Trophoblast cell (in vitro differentiated cells and primary cell): ENCODE measurements around the gene COX6B2.

Experiments
- DNase-seq, 2 donors: peaks; one replicate each; pipeline ENCODE4 v3.0.0-alpha.2; 2016
- H2AFZ ChIP-seq: 2 replicates; pipeline ENCODE4 v1.6.1; 2013; ENCODE audit warnings: low read length, moderate library complexity, mild to moderate bottlenecking; ENCODE audit not compliant: insufficient read depth, poor library complexity
- H2AK5ac ChIP-seq: 2 replicates; pipeline ENCODE4 v1.6.1; 2013; ENCODE audit warnings: mild to moderate bottlenecking, low read length
- H2BK120ac ChIP-seq: 2 replicates; pipeline ENCODE4 v1.6.1; 2013; ENCODE audit warnings: low read length, mild to moderate bottlenecking, moderate library complexity; ENCODE audit not compliant: insufficient read depth, poor library complexity
- H2BK12ac ChIP-seq: 2 replicates; pipeline ENCODE4 v1.6.1; 2013; ENCODE audit warnings: mild to moderate bottlenecking, low read length, moderate library complexity
- H2BK5ac ChIP-seq: 2 replicates; pipeline ENCODE4 v1.6.1; 2013; ENCODE audit warnings: low read length, low read depth, moderate library complexity, mild to moderate bottlenecking; ENCODE audit not compliant: poor library complexity
- H3K14ac ChIP-seq: 2 replicates; pipeline ENCODE4 v1.6.1; 2013; ENCODE audit warnings: mild to moderate bottlenecking, low read length
- H3K18ac ChIP-seq: 2 replicates; pipeline ENCODE4 v1.6.1; 2013; ENCODE audit warnings: mild to moderate bottlenecking, low read length
- H3K23ac ChIP-seq: 2 replicates; pipeline ENCODE4 v1.6.1; 2013; ENCODE audit warnings: low read length
- H3K27ac ChIP-seq: 2 replicates; pipeline ENCODE4 v1.5.1; 2013; ENCODE audit warnings: low read depth, mild to moderate bottlenecking, inconsistent platforms, low read length, moderate library complexity
- H3K27me3 ChIP-seq: 2 replicates; pipeline ENCODE4 v1.6.1; 2013; ENCODE audit warnings: inconsistent platforms, mild to moderate bottlenecking, low read length, moderate library complexity; ENCODE audit not compliant: insufficient read depth
- H3K36me3 ChIP-seq, 2 experiments: 1 replicate in 1 of 2; 2 replicates in 1 of 2; pipeline ENCODE4 v1.6.1; 2013; ENCODE audit warnings: low read length in 2 of 2, mild to moderate bottlenecking in 2 of 2, moderate library complexity in 1 of 2; ENCODE audit not compliant: insufficient read depth in 2 of 2, control insufficient read depth in 1 of 2
- H3K4ac ChIP-seq: 2 replicates; pipeline ENCODE4 v1.6.1; 2013; ENCODE audit warnings: low read depth, mild to moderate bottlenecking, low read length, moderate library complexity
- H3K4me1 ChIP-seq, 2 experiments: 1 replicate in 1 of 2; 2 replicates in 1 of 2; pipeline ENCODE4 v1.6.1; 2013; ENCODE audit warnings: low read length in 2 of 2, mild to moderate bottlenecking in 2 of 2, moderate library complexity in 1 of 2; ENCODE audit not compliant: insufficient read depth in 2 of 2, control insufficient read depth in 1 of 2
- H3K4me2 ChIP-seq: 2 replicates; pipeline ENCODE4 v1.6.1; 2013; ENCODE audit warnings: inconsistent platforms, mild to moderate bottlenecking, low read length, moderate library complexity
- H3K4me3 ChIP-seq: 2 replicates; pipeline ENCODE4 v1.5.1; 2013; ENCODE audit warnings: mild to moderate bottlenecking, low read depth, low read length, inconsistent platforms
- H3K79me1 ChIP-seq: one replicate; pipeline ENCODE4 v1.6.1; 2013; ENCODE audit warnings: low read length
- H3K79me2 ChIP-seq: 2 replicates; pipeline ENCODE4 v1.6.1; 2013; ENCODE audit warnings: low read length, mild to moderate bottlenecking; ENCODE audit not compliant: control insufficient read depth, insufficient read depth, poor library complexity
- H3K9ac ChIP-seq: 2 replicates; pipeline ENCODE4 v1.6.1; 2013; ENCODE audit warnings: mild to moderate bottlenecking, low read length
- H3K9me3 ChIP-seq: 2 replicates; pipeline ENCODE4 v1.6.1; 2013; ENCODE audit warnings: low read depth, mild to moderate bottlenecking, control low read depth, inconsistent platforms, low read length; ENCODE audit not compliant: insufficient read depth
- H4K12ac ChIP-seq: 2 replicates; pipeline ENCODE4 v1.6.1; 2013; ENCODE audit warnings: low read depth, mild to moderate bottlenecking, low read length, moderate library complexity
- H4K8ac ChIP-seq: 2 replicates; pipeline ENCODE4 v1.6.1; 2013; ENCODE audit warnings: low read depth, mild to moderate bottlenecking, low read length, moderate library complexity
- H4K91ac ChIP-seq: one replicate; pipeline ENCODE4 v1.6.1; 2013; ENCODE audit warnings: low read depth, mild to moderate bottlenecking, low read length, moderate library complexity
- WGBS: extraction: QIAGEN DNeasy Blood & Tissue Kit; methylation state at CpG from one replicate; pipeline ENCODE4 v1.1.7; 2013; ENCODE audit warnings: missing lambda C conversion rate; ENCODE audit not compliant: insufficient read length, insufficient coverage; ENCODE audit errors: extremely low coverage; 5-methylcytosine and 5-hydroxymethylcytosine counted together

COX6B2 gene

DNA sequence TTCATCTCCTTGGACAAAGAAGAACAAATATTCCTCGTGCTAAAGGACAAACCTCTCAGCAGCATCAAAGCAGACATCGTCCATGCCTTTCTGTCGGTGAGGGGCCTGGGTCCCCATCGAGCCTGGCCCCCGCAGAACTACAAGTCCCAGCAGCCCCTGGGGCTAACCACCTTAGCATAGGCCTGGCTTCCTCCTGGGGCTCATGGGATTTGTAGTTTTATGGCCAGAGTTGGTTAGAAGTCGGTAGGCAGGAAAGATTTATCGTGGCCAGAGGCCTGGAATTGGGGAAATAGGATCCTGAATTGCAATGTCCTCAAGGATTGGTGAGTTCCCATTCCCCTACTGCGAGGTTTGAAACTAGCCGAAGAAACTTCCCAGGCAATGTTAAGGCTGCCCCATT, 49.0 kb downstream of the COX6B2 start:
- Histone ChIP-seq H3K14ac (no peak overlapping the region), H3K9me3 (peaks cover 3% of the 10 kb centered on the region), H3K4me2 (no peak overlapping the region), H4K91ac (no peak overlapping the region), H3K4ac (no peak overlapping the region), H3K18ac (no peak overlapping the region), H4K12ac (no peak overlapping the region), H4K8ac (no peak overlapping the region), H2AFZ (no peak overlapping the region), H3K27ac (no peak overlapping the region), H2BK120ac (no peak overlapping the region), H2AK5ac (no peak overlapping the region), H3K79me2 (no peaks in the 10 kb centered on the region), H3K23ac (no peak overlapping the region), H2BK12ac (no peak overlapping the region), H2BK5ac (no peak overlapping the region), H3K9ac (no peak overlapping the region), H3K4me1 (peaks cover 0 to 3% of the 10 kb centered on the region in 2 experiments), H3K27me3 (no peaks in the 10 kb centered on the region), H3K79me1 (no peaks in the 10 kb centered on the region), H3K36me3 (peaks cover 27 to 36% of the 10 kb centered on the region in 2 experiments), H3K4me3 (no peak overlapping the region)
- WGBS, result no CpG with 5 or more reads among the region's 9 CpGs
- DNase-seq, result peak; percentile 27 to 77

GRCh38 chr19:55304980-55305379, 49.5 kb downstream of the COX6B2 start:
- H3K14ac ChIP-seq, result no peak overlapping the region
- H3K9ac ChIP-seq, result no peak overlapping the region
- H3K36me3 ChIP-seq, result peaks cover 25 to 36% of the 10 kb centered on the region in 2 experiments
- DNase-seq, result no peak
- H4K91ac ChIP-seq, result no peak overlapping the region
- WGBS, result no CpG with 5 or more reads among the region's 14 CpGs
- H3K79me1 ChIP-seq, result no peaks in the 10 kb centered on the region
- no peaks in the 10 kb centered on the region for H3K79me2 ChIP-seq
- no peak overlapping the region for H3K4ac ChIP-seq
- H3K9me3 ChIP-seq, result peaks cover 3% of the 10 kb centered on the region
- H3K27ac ChIP-seq, result no peak overlapping the region
- H2BK5ac ChIP-seq, result no peak overlapping the region
- no peak overlapping the region for H2BK12ac ChIP-seq
- H3K4me2 ChIP-seq, result no peak overlapping the region
- no peak overlapping the region for H3K4me3 ChIP-seq
- peaks cover 0 to 3% of the 10 kb centered on the region in 2 experiments for H3K4me1 ChIP-seq
- no peak overlapping the region for H2BK120ac ChIP-seq
- no peaks in the 10 kb centered on the region for H3K27me3 ChIP-seq
- no peak overlapping the region for H2AFZ ChIP-seq
- H2AK5ac ChIP-seq, result no peak overlapping the region
- no peak overlapping the region for H4K8ac ChIP-seq
- H3K23ac ChIP-seq, result no peak overlapping the region
- no peak overlapping the region for H4K12ac ChIP-seq
- no peak overlapping the region for H3K18ac ChIP-seq

DNA sequence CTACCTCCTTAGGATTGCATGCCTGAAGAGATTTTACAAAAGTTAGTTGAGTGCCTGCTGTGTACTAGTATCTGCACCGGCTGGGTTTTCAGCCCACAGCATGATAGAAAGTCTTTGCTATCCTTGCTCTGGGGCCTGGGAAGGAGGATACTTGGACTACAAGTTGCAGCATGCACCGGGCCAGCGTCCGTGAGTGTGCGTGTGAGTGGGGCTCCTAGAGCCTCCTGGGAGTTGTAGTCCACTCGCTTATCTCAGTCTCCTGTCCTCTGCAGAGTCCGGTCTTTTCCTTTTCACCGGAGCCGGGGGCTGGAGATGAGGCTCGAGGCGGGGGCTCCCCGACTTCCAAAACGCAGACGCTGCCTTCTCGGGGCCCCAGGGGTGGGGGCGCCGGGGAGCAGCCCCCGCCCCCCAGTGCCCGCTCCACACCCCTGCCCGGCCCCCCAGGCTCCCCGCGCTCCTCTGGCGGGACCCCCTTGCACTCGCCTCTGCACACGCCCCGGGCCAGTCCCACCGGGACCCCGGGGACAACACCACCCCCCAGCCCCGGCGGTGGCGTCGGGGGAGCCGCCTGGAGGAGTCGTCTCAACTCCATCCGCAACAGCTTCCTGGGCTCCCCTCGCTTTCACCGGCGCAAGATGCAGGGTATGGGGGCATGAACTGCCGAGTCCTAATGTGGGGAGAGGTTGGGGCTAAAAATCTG, 50.1 kb downstream of the COX6B2 start:
- no peak overlapping the region for H2BK12ac ChIP-seq
- H2BK120ac ChIP-seq, result no peak overlapping the region
- H3K27me3 ChIP-seq, result no peaks in the 10 kb centered on the region
- H2AK5ac ChIP-seq, result no peak overlapping the region
- H4K12ac ChIP-seq, result no peak overlapping the region
- no peak overlapping the region for H4K91ac ChIP-seq
- H2BK5ac ChIP-seq, result no peak overlapping the region
- H3K9me3 ChIP-seq, result peaks cover 3% of the 10 kb centered on the region
- H3K4ac ChIP-seq, result no peak overlapping the region
- peaks cover 0 to 3% of the 10 kb centered on the region in 2 experiments for H3K4me1 ChIP-seq
- no peak overlapping the region for H3K27ac ChIP-seq
- H3K23ac ChIP-seq, result no peak overlapping the region
- WGBS, result no CpG with 5 or more reads among the region's 39 CpGs
- no peak overlapping the region for H3K18ac ChIP-seq
- H2AFZ ChIP-seq, result no peak overlapping the region
- H3K14ac ChIP-seq, result no peak overlapping the region
- H3K9ac ChIP-seq, result no peak overlapping the region
- no peak overlapping the region for H4K8ac ChIP-seq
- peaks cover 20 to 36% of the 10 kb centered on the region in 2 experiments for H3K36me3 ChIP-seq
- H3K79me2 ChIP-seq, result no peaks in the 10 kb centered on the region
- H3K4me3 ChIP-seq, result no peak overlapping the region
- H3K79me1 ChIP-seq, result no peaks in the 10 kb centered on the region
- no peak overlapping the region for H3K4me2 ChIP-seq
- peak; percentile 83 to 86 for DNase-seq

- no peak overlapping the region for H3K18ac ChIP-seq
- no peak overlapping the region for H3K4me3 ChIP-seq
- no peak overlapping the region for H2BK120ac ChIP-seq
- H2AFZ ChIP-seq, result no peak overlapping the region
- no peak overlapping the region for H2BK5ac ChIP-seq
- no peak overlapping the region for H3K9ac ChIP-seq
- peaks cover 14 to 32% of the 10 kb centered on the region in 2 experiments for H3K36me3 ChIP-seq
- H3K4me2 ChIP-seq, result no peak overlapping the region
- no CpG with 5 or more reads among the region's 11 CpGs for WGBS
- peaks cover 3% of the 10 kb centered on the region for H3K9me3 ChIP-seq
- no peak overlapping the region for H3K4ac ChIP-seq
- no peaks in the 10 kb centered on the region for H3K27me3 ChIP-seq
- H4K8ac ChIP-seq, result no peak overlapping the region
- H3K79me1 ChIP-seq, result no peaks in the 10 kb centered on the region
- H4K91ac ChIP-seq, result no peak overlapping the region
- no peaks in the 10 kb centered on the region for H3K79me2 ChIP-seq
- no peak for DNase-seq
- peaks cover 0 to 3% of the 10 kb centered on the region in 2 experiments for H3K4me1 ChIP-seq
- H3K14ac ChIP-seq, result no peak overlapping the region
- no peak overlapping the region for H2AK5ac ChIP-seq
- H2BK12ac ChIP-seq, result no peak overlapping the region
- H3K23ac ChIP-seq, result no peak overlapping the region
- H3K27ac ChIP-seq, result no peak overlapping the region
- H4K12ac ChIP-seq, result no peak overlapping the region
Observed at GRCh38 chr19:55303477-55303876, 51.0 kb downstream of the COX6B2 start.
